ENCODE measurements around the gene ETV6. TPM values are rescaled to one million over a fixed set of nuclear protein-coding genes. Genes with fewer than 3 reads are reported as not detected.

ETV6 gene
- polyA plus RNA-seq, 1 donor (not counting 4 experiments of a cell fraction or from before 2014, with no cell fraction given) = 5.3 TPM

- no peak overlapping the region for H3K4me2 ChIP-seq (ENCODE audit: control insufficient read depth, extremely low read depth, insufficient read depth, low read depth, low read length)
Observed at GRCh38 chr12:11778713-11779685, 129.5 kb downstream of the ETV6 start.

GRCh38 chr12:11780521-11781101 lies 131.1 kb downstream of the ETV6 start:
- dilution Hi-C loops (cut with MboI; ENCODE audit: extremely low pct_ligation_motif_present, low sequenced_read_pairs) = no loop called here
- TF ChIP-seq EZH2 (IDR thresholded peaks at IDR 0.05; ENCODE audit: low read length) (no peak), CTCF (optimal IDR thresholded peaks at IDR 0.05 in 1 of 3, IDR thresholded peaks at IDR 0.05 in 1 of 3, conservative IDR thresholded peaks at IDR 0.05 in 1 of 3; ENCODE audit: extremely low read depth in 1 of 3, insufficient read depth in 2 of 3, low read length in 3 of 3) (no peak)
- H2AFZ ChIP-seq (ENCODE audit: control insufficient read depth, low read length) = no peak overlapping the region
- H3K9me1 ChIP-seq (ENCODE audit: control insufficient read depth, extremely low read depth, insufficient read depth, low read length) = no peaks in the 10 kb centered on the region
- no peaks in the 10 kb centered on the region for H3K27me3 ChIP-seq (ENCODE audit: control insufficient read depth, extremely low read depth, insufficient read depth, low read length)
- no peaks in the 10 kb centered on the region for H3K36me3 ChIP-seq (ENCODE audit: control insufficient read depth in 2 of 2, extremely low read depth in 1 of 2, insufficient read depth in 2 of 2, low read length in 2 of 2)
- H3K4me2 ChIP-seq (ENCODE audit: control insufficient read depth, extremely low read depth, insufficient read depth, low read depth, low read length) = no peak overlapping the region
- no peak overlapping the region for H3K4me3 ChIP-seq (ENCODE audit: control insufficient read depth in 2 of 3, extremely low read depth in 1 of 3, insufficient read depth in 2 of 3, low read depth in 1 of 3, low read length in 3 of 3)
- FAIRE-seq (no peak), DNase-seq (ENCODE audit: low read depth, low spot score) (no peak)
- no peak overlapping the region for H3K9ac ChIP-seq (ENCODE audit: control insufficient read depth, extremely low read depth, insufficient read depth, low read length)
- no peaks in the 10 kb centered on the region for H3K9me3 ChIP-seq (ENCODE audit: control insufficient read depth, low read depth, low read length)
- H3K4me1 ChIP-seq (ENCODE audit: control insufficient read depth, extremely low read depth, insufficient read depth, low read length) = peaks cover 7% of the 10 kb centered on the region
- no peaks in the 10 kb centered on the region for H4K20me1 ChIP-seq (ENCODE audit: control insufficient read depth, extremely low read depth, insufficient read depth, low read length)
- no peak overlapping the region for H3K27ac ChIP-seq (ENCODE audit: control insufficient read depth, insufficient read depth, low read length)
- H3K79me2 ChIP-seq (ENCODE audit: control insufficient read depth, insufficient read depth, low read length) = peaks cover 10% of the 10 kb centered on the region

More at GRCh38 chr12:11778713-11779685, 129.5 kb downstream of the ETV6 start:
- no peaks in the 10 kb centered on the region for H3K9me3 ChIP-seq (ENCODE audit: control insufficient read depth, low read depth, low read length)
- no peaks in the 10 kb centered on the region for H3K9me1 ChIP-seq (ENCODE audit: control insufficient read depth, extremely low read depth, insufficient read depth, low read length)
- no peaks in the 10 kb centered on the region for H3K36me3 ChIP-seq (ENCODE audit: control insufficient read depth in 2 of 2, extremely low read depth in 1 of 2, insufficient read depth in 2 of 2, low read length in 2 of 2)
- H4K20me1 ChIP-seq (ENCODE audit: control insufficient read depth, extremely low read depth, insufficient read depth, low read length) = no peaks in the 10 kb centered on the region
- DNase-seq (ENCODE audit: low read depth, low spot score) (no peak), FAIRE-seq (no peak)
- no peak overlapping the region for H3K9ac ChIP-seq (ENCODE audit: control insufficient read depth, extremely low read depth, insufficient read depth, low read length)
- H3K4me3 ChIP-seq (ENCODE audit: control insufficient read depth in 2 of 3, extremely low read depth in 1 of 3, insufficient read depth in 2 of 3, low read depth in 1 of 3, low read length in 3 of 3) = no peak overlapping the region
- H3K27ac ChIP-seq (ENCODE audit: control insufficient read depth, insufficient read depth, low read length) = no peak overlapping the region
- no peak for TF ChIP-seq CTCF (optimal IDR thresholded peaks at IDR 0.05 in 1 of 3, IDR thresholded peaks at IDR 0.05 in 1 of 3, conservative IDR thresholded peaks at IDR 0.05 in 1 of 3; ENCODE audit: extremely low read depth in 1 of 3, insufficient read depth in 2 of 3, low read length in 3 of 3)
- TF ChIP-seq EZH2 (IDR thresholded peaks at IDR 0.05; ENCODE audit: low read length) = no peak
- no peaks in the 10 kb centered on the region for H3K4me1 ChIP-seq (ENCODE audit: control insufficient read depth, extremely low read depth, insufficient read depth, low read length)
- H3K79me2 ChIP-seq (ENCODE audit: control insufficient read depth, insufficient read depth, low read length) = peaks cover 7% of the 10 kb centered on the region
- dilution Hi-C loops (cut with MboI; ENCODE audit: extremely low pct_ligation_motif_present, low sequenced_read_pairs) = no loop called here
- H2AFZ ChIP-seq (ENCODE audit: control insufficient read depth, low read length) = no peak overlapping the region
- H3K27me3 ChIP-seq (ENCODE audit: control insufficient read depth, extremely low read depth, insufficient read depth, low read length) = no peaks in the 10 kb centered on the region
